ENCODE measurements around the gene BTBD6. TPM values are rescaled to one million over a fixed set of nuclear protein-coding genes. Genes with fewer than 3 reads are reported as not detected.

BTBD6 gene
- total RNA-seq, 4 donors from 2014 or later = 56.1 to 72.5 (median 69.4) TPM

- Histone ChIP-seq H3K27me3 (no peaks in the 10 kb centered on the region), H3K4me3 (no peak overlapping the region), H3K27ac (replicated peaks in 1 of 4) (no peak overlapping the region), H3K36me3 (peaks cover 9 to 44% (median 29%) of the 10 kb centered on the region in 4 donors), H3K4me1 (no peaks in the 10 kb centered on the region), H3K9me3 (no peaks in the 10 kb centered on the region)
- no peak for DNase-seq (ENCODE audit: extremely low spot score)
- TF ChIP-seq POLR2AphosphoS5 (IDR thresholded peaks at IDR 0.05) (no peak), CTCF (IDR thresholded peaks at IDR 0.05) (no peak)
- intact Hi-C loops (cut with DNase I) = no loop called here
- WGBS = 88% methylated on average over 9 of the region's 18 CpGs
Measured at GRCh38 chr14:105229099-105229655, 19.2 kb upstream of the BTBD6 start.

- no peaks in the 10 kb centered on the region for H3K27me3 ChIP-seq
- no peak for DNase-seq (ENCODE audit: extremely low spot score)
- H3K36me3 ChIP-seq = peaks cover 0 to 29% (median 17%) of the 10 kb centered on the region in 4 donors
- no peak overlapping the region for H3K27ac ChIP-seq (replicated peaks in 1 of 4)
- H3K4me1 ChIP-seq = no peaks in the 10 kb centered on the region
- H3K4me3 ChIP-seq = no peak overlapping the region
- no peaks in the 10 kb centered on the region for H3K9me3 ChIP-seq
- intact Hi-C loops (cut with DNase I) = loop anchor here (10.0 kb wide), 2 partner anchors 74 to 114 kb away; partner anchors contain the start of gene PACS2
- TF ChIP-seq EP300 (IDR thresholded peaks at IDR 0.05) (no peak), POLR2AphosphoS5 (IDR thresholded peaks at IDR 0.05) (no peak), POLR2A (IDR thresholded peaks at IDR 0.05; ENCODE audit: low read depth) (no peak), CTCF (IDR thresholded peaks at IDR 0.05) (no peak)
- WGBS = 88% methylated on average over 12 of the region's 31 CpGs
Measured at GRCh38 chr14:105240811-105241576, 7.3 kb upstream of the BTBD6 start.

DNA sequence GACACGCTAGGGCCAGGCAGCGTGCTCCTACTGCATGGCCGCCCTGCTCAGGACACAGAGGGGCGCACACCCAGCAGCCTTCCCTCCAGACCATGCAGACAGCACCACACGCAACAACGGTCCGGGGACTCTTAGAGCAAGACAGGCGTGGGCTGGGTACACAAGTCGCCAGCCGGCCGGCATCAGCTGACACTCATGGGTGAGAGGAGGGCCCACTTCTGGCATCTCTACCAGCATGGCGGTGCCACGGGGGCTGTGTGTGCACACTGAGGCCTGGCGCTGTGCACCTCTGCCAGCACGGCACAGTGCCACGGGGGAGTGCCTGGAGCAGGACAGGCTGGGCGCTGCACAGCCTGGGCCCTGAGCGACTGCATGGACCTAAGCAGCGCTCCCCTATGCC is 6.7 kb upstream of the BTBD6 start:
- intact Hi-C loops (cut with DNase I) = loop anchor here (10.0 kb wide), 2 partner anchors 73 to 113 kb away; partner anchors contain the start of gene PACS2

DNA sequence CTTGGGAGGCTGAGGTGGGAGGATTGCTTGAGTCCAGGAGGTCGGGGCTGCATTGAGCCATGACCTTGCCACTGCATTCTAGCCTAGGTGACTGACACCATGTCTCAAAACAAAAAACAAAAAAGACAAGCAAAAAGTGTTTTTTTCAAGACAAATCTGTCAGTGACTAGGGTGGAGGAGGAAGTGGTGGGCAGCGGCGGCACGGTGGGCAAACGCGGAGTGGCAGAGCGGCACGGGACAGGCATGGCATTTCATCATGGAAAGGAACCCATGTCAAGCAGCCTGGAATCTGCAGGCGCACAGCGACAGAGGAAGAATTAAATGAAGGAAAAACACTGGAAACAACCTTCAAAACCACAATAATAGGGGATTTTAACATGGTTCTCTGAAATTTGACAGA is 4.0 kb upstream of the BTBD6 start:
- WGBS = 97% methylated on average over 10 of the region's 10 CpGs
- TF ChIP-seq POLR2A (IDR thresholded peaks at IDR 0.05; ENCODE audit: low read depth) = no peak
- TF ChIP-seq EP300 (IDR thresholded peaks at IDR 0.05) = no peak
- TF ChIP-seq POLR2AphosphoS5 (IDR thresholded peaks at IDR 0.05) = no peak
- TF ChIP-seq CTCF (IDR thresholded peaks at IDR 0.05) = no peak
- Histone ChIP-seq H3K36me3 (peaks cover 0 to 38% (median 17%) of the 10 kb centered on the region in 4 donors), H3K4me1 (peaks cover 10 to 20% (median 17%) of the 10 kb centered on the region in 4 donors), H3K27me3 (no peaks in the 10 kb centered on the region), H3K4me3 (no peak overlapping the region), H3K9me3 (no peaks in the 10 kb centered on the region), H3K27ac (replicated peaks in 1 of 4) (no peak overlapping the region)
- intact Hi-C loops (cut with DNase I) = loop anchor here (10.0 kb wide), 2 partner anchors 70 to 110 kb away; partner anchors contain the start of gene PACS2
- no peak for DNase-seq (ENCODE audit: extremely low spot score)

More for the DNA sequence above, 6.7 kb upstream of the BTBD6 start:
- no peak overlapping the region for H3K4me3 ChIP-seq
- H3K4me1 ChIP-seq = no peaks in the 10 kb centered on the region
- no peak overlapping the region for H3K27ac ChIP-seq (replicated peaks in 1 of 4)
- H3K36me3 ChIP-seq = peaks cover 0 to 33% (median 17%) of the 10 kb centered on the region in 4 donors
- 99% methylated on average over 10 of the region's 19 CpGs for WGBS
- no peaks in the 10 kb centered on the region for H3K27me3 ChIP-seq
- DNase-seq (ENCODE audit: extremely low spot score) = no peak
- H3K9me3 ChIP-seq = no peaks in the 10 kb centered on the region
- TF ChIP-seq POLR2A (IDR thresholded peaks at IDR 0.05; ENCODE audit: low read depth) (no peak), POLR2AphosphoS5 (IDR thresholded peaks at IDR 0.05) (no peak), EP300 (IDR thresholded peaks at IDR 0.05) (no peak), CTCF (IDR thresholded peaks at IDR 0.05) (no peak)

Measured in esophagus muscularis mucosa (tissue), 4 donors.